ENCODE measurements around the gene NDUFS4.

NDUFS4 gene

DNA sequence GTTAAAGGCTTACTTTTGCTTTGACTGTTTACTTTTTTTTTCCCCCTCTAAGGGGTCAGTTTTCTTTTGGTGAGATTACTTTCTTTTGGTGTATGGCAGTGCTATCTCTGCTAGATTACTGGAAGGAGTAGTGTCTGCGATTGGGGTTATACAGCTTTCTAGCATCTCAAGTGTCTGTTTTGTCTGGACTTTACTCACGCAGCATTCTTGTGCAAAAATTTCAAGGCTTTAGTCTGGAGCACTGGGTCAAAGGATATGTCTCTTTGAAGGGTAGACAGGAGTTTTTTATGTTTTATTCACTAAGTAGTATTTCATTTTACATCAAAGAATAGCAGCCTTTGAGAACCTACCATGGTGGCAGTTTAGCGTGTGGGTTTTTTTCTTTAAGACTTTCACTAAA, 52.6 kb downstream of the NDUFS4 start:
- H3K9me3 Mint-ChIP-seq = no peaks in the 10 kb centered on the region
- no peak overlapping the region for H3K4me3 Mint-ChIP-seq
- no peaks in the 10 kb centered on the region for H3K27me3 Mint-ChIP-seq (ENCODE audit: low read depth)
- H3K36me3 Mint-ChIP-seq (ENCODE audit: low read depth) = peaks cover 16% of the 10 kb centered on the region
- H3K4me1 Mint-ChIP-seq = peaks cover 37% of the 10 kb centered on the region
- TF ChIP-seq, protein P1, sequence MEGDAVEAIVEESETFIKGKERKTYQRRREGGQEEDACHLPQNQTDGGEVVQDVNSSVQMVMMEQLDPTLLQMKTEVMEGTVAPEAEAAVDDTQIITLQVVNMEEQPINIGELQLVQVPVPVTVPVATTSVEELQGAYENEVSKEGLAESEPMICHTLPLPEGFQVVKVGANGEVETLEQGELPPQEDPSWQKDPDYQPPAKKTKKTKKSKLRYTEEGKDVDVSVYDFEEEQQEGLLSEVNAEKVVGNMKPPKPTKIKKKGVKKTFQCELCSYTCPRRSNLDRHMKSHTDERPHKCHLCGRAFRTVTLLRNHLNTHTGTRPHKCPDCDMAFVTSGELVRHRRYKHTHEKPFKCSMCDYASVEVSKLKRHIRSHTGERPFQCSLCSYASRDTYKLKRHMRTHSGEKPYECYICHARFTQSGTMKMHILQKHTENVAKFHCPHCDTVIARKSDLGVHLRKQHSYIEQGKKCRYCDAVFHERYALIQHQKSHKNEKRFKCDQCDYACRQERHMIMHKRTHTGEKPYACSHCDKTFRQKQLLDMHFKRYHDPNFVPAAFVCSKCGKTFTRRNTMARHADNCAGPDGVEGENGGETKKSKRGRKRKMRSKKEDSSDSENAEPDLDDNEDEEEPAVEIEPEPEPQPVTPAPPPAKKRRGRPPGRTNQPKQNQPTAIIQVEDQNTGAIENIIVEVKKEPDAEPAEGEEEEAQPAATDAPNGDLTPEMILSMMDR (IDR thresholded peaks at IDR 0.05; ENCODE audit: unreplicated experiment in 3 of 3) = no peak
- peak overlapping the region in 2 of 3 experiments; percentile 12 to 23 for H3K27ac Mint-ChIP-seq

DNA sequence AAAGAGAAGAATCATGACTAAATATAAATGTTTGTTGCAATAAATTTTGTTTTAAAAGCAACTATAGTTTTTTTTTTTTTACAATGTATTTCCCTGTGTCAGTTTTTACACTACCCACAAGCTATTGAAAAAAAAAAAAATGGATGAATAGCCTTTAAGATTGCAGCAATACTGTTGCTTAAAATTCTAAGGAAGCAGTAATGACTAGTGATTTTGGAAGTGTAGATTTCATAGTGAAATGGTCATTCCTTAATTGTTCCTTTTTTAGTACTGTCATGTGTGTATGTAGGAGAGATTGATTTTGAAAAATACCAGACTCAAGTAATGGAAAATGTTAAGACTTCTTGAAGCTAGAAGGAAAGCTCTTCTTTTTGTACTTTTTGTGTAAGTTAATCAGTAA, 53.1 kb downstream of the NDUFS4 start:
- H3K9me3 Mint-ChIP-seq = no peaks in the 10 kb centered on the region
- H3K4me1 Mint-ChIP-seq = peaks cover 37% of the 10 kb centered on the region
- H3K27ac Mint-ChIP-seq = no peak overlapping the region
- TF ChIP-seq, protein P1 (IDR thresholded peaks at IDR 0.05; ENCODE audit: unreplicated experiment in 3 of 3) = no peak
- H3K27me3 Mint-ChIP-seq (ENCODE audit: low read depth) = no peaks in the 10 kb centered on the region
- H3K4me3 Mint-ChIP-seq = no peak overlapping the region
- peaks cover 13% of the 10 kb centered on the region for H3K36me3 Mint-ChIP-seq (ENCODE audit: low read depth)

DNA sequence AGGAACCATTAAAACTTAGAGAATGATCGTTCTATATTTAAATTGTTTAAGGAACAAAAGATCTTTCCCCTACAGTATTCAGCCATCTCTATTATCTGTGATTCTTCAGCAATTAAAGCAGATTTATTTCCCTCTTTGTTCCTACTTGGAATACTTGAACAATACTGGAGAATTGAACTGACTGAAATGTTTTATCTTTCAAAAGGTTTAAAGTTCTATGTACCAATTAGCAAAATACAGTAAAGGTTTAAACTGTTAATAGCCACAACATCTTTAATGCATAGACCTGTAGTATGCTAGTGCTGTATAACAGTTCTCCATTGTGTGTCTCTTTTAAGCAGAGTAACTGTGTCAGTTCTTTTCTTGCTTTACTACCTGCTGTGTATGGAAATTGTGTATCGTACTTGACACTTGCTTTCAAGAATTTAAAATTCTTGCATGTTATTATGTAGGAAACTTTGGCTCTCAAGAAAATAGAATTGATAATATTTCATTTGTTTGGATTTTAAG, 54.0 kb downstream of the NDUFS4 start:
- Mint-ChIP-seq H3K27me3 (ENCODE audit: low read depth) (no peaks in the 10 kb centered on the region), H3K27ac (no peak overlapping the region), H3K9me3 (no peaks in the 10 kb centered on the region), H3K36me3 (ENCODE audit: low read depth) (peaks cover 5% of the 10 kb centered on the region), H3K4me3 (no peak overlapping the region), H3K4me1 (peaks cover 30% of the 10 kb centered on the region)
- TF ChIP-seq, protein P1 (IDR thresholded peaks at IDR 0.05; ENCODE audit: unreplicated experiment in 3 of 3) = no peak

DNA sequence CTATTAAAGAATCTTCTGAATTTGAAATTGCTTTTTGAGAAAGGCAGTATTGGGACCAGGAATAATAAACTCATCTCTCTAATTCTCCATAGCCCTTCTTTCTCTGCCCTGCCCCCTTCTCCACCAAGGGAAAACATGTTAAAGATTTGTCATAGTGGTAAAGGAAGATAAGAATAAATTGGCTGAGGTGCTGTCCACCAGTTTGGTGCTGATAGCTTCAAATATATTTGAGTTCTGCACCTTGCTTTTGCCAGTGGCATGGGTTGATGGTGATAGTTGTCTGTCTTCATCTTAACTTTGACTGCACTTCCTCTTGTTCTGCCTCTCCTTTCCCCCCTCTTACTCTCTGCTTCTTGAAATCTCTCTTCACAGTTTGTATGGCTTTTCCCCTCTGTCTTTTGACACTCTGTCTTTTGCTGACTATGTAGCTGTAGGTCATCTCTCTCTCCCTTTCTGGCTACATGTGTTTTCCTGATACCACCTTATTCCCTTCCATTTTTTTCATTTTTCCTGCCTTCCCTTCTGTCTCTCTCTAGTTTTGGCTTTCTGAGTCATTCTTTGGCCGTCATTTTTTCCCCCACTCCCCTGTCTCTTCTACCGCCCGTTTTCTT, 56.6 kb downstream of the NDUFS4 start:
- Mint-ChIP-seq H3K4me3 (no peak overlapping the region), H3K27me3 (ENCODE audit: low read depth) (no peaks in the 10 kb centered on the region), H3K36me3 (ENCODE audit: low read depth) (peaks cover 11% of the 10 kb centered on the region), H3K4me1 (peaks cover 16% of the 10 kb centered on the region), H3K9me3 (peaks cover 2% of the 10 kb centered on the region), H3K27ac (no peak overlapping the region)
- TF ChIP-seq, protein P1 (IDR thresholded peaks at IDR 0.05; ENCODE audit: unreplicated experiment in 3 of 3) = no peak

DNA sequence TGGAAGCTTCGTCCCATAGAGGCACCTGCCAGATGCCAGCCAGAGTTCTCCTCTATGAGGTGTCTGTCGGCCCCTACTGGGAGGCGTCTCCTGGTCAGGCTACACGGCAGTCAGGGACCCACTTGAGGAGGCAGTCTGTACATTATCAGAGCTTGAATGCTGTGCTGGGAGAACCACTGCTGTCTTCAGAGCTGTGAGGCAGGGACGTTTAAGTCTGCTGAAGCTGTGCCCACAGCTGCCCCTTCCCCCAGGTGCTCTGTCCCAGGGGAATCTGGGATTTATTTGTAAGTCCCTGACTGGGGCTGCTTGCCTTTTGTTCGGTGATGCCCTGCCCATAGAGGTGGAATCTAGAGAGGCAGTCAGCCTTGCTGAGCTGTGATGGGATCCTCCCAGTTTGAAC, 70.8 kb downstream of the NDUFS4 start:
- TF ChIP-seq, protein P1 (IDR thresholded peaks at IDR 0.05; ENCODE audit: unreplicated experiment in 3 of 3) = no peak
- Mint-ChIP-seq H3K4me1 (no peaks in the 10 kb centered on the region), H3K4me3 (no peak overlapping the region), H3K9me3 (peaks cover 54% of the 10 kb centered on the region), H3K36me3 (ENCODE audit: low read depth) (peaks cover 73% of the 10 kb centered on the region), H3K27me3 (ENCODE audit: low read depth) (no peaks in the 10 kb centered on the region), H3K27ac (no peak overlapping the region)

DNA sequence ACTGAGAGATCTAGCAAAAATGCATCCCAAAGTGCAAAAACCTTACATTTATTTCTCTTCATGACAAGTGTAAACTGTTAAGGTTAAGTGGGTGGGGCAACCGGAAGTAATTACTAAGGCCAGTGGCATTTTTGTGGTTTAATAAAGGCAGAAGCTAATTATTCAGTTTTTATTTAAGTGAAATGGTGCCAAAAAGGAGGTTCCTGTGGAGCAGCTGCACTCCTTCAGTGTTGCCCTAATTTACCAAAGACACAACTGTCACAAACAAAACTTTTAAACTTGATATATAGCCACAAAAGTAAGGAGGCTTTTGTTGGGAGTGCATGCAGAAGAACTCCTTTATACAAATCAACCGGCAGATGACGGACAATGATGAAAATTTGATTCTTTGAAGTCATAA, 81.6 kb downstream of the NDUFS4 start:
- H3K27ac Mint-ChIP-seq = peak overlapping the region in 2 of 3 experiments; percentile 16 to 34
- H3K4me1 Mint-ChIP-seq = peaks cover 45% of the 10 kb centered on the region
- H3K9me3 Mint-ChIP-seq = no peaks in the 10 kb centered on the region
- TF ChIP-seq, protein P1 (IDR thresholded peaks at IDR 0.05; ENCODE audit: unreplicated experiment in 3 of 3) = no peak
- peaks cover 32% of the 10 kb centered on the region for H3K36me3 Mint-ChIP-seq (ENCODE audit: low read depth)
- no peaks in the 10 kb centered on the region for H3K27me3 Mint-ChIP-seq (ENCODE audit: low read depth)
- no peak overlapping the region for H3K4me3 Mint-ChIP-seq
